ENCODE results near the gene FALEC. TPM values are rescaled to one million over a fixed set of nuclear protein-coding genes. Genes with fewer than 3 reads are reported as not detected.

The FALEC gene
- 0.12 to 0.13 TPM in 2 of 3 replicates, not detected in the other for polyA plus RNA-seq
- 1.0 TPM for polyA plus RNA-seq (2011; ENCODE audit: low read depth)
- polyA plus RNA-seq (2011; cell fraction: cytosol; rRNA removed), result not detected in 2 replicates
- 0.29 TPM in 1 of 2 replicates, not detected in the other for polyA plus RNA-seq (2011; cell fraction: nucleus; rRNA removed)
- not detected in 2 replicates for polyA plus RNA-seq (2012; ENCODE audit: low replicate concordance)
- polyA minus RNA-seq, result not detected in 3 replicates
- polyA minus RNA-seq (2011; cell fraction: cytosol; rRNA and poly(A)+ RNA removed), result not detected
- not detected in 2 replicates for polyA minus RNA-seq (2011; cell fraction: nucleus; rRNA and poly(A)+ RNA removed)

- H3K9me3 ChIP-seq (ENCODE audit: control insufficient read depth, low read depth, low read length), result no peaks in the 10 kb centered on the region
- H4K20me1 ChIP-seq (ENCODE audit: control insufficient read depth, extremely low read depth, insufficient read depth, low read length), result no peaks in the 10 kb centered on the region
- H3K36me3 ChIP-seq (ENCODE audit: control insufficient read depth in 2 of 2, extremely low read depth in 1 of 2, insufficient read depth in 2 of 2, low read length in 2 of 2), result peaks cover 8 to 17% of the 10 kb centered on the region in 2 experiments
- peaks cover 23% of the 10 kb centered on the region for H3K4me1 ChIP-seq (ENCODE audit: control insufficient read depth, extremely low read depth, insufficient read depth, low read length)
- DNase-seq (ENCODE audit: low read depth, low spot score) (peak; percentile 76), FAIRE-seq (no peak)
- no peaks in the 10 kb centered on the region for H3K79me2 ChIP-seq (ENCODE audit: control insufficient read depth, insufficient read depth, low read length)
- peak within 1 kb of the TSS; percentile 85 for H2AFZ ChIP-seq (ENCODE audit: control insufficient read depth, low read length)
- no peak for TF ChIP-seq EZH2 (IDR thresholded peaks at IDR 0.05; ENCODE audit: low read length)
- no peak for TF ChIP-seq CTCF (optimal IDR thresholded peaks at IDR 0.05 in 1 of 3, IDR thresholded peaks at IDR 0.05 in 1 of 3, conservative IDR thresholded peaks at IDR 0.05 in 1 of 3; ENCODE audit: extremely low read depth in 1 of 3, insufficient read depth in 2 of 3, low read length in 3 of 3)
- H3K9me1 ChIP-seq (ENCODE audit: control insufficient read depth, extremely low read depth, insufficient read depth, low read length), result no peaks in the 10 kb centered on the region
- peak within 1 kb of the TSS; percentile 78 for H3K4me2 ChIP-seq (ENCODE audit: control insufficient read depth, extremely low read depth, insufficient read depth, low read depth, low read length)
- peak within 1 kb of the TSS; percentile 67 for H3K9ac ChIP-seq (ENCODE audit: control insufficient read depth, extremely low read depth, insufficient read depth, low read length)
- H3K4me3 ChIP-seq (ENCODE audit: control insufficient read depth in 2 of 3, extremely low read depth in 1 of 3, insufficient read depth in 2 of 3, low read depth in 1 of 3, low read length in 3 of 3), result peak within 1 kb of the TSS; percentile 40 to 72 (median 45)
- H3K27me3 ChIP-seq (ENCODE audit: control insufficient read depth, extremely low read depth, insufficient read depth, low read length), result no peaks in the 10 kb centered on the region
- dilution Hi-C loops (cut with MboI; ENCODE audit: extremely low pct_ligation_motif_present, low sequenced_read_pairs), result no loop called here
- peak within 1 kb of the TSS; percentile 66 for H3K27ac ChIP-seq (ENCODE audit: control insufficient read depth, insufficient read depth, low read length)
Measured at GRCh38 chr1:150515328-150516049, at the start of gene FALEC. Gene FALEC, plus strand, starts transcription at chr1:150515752.

- dilution Hi-C loops (cut with MboI; ENCODE audit: extremely low pct_ligation_motif_present, low sequenced_read_pairs), result no loop called here
- FAIRE-seq (no peak), DNase-seq (ENCODE audit: low read depth, low spot score) (no peak)
- no peak overlapping the region for H3K27ac ChIP-seq (ENCODE audit: control insufficient read depth, insufficient read depth, low read length)
- H3K9me3 ChIP-seq (ENCODE audit: control insufficient read depth, low read depth, low read length), result no peaks in the 10 kb centered on the region
- no peaks in the 10 kb centered on the region for H3K9me1 ChIP-seq (ENCODE audit: control insufficient read depth, extremely low read depth, insufficient read depth, low read length)
- no peak overlapping the region for H3K4me2 ChIP-seq (ENCODE audit: control insufficient read depth, extremely low read depth, insufficient read depth, low read depth, low read length)
- H3K36me3 ChIP-seq (ENCODE audit: control insufficient read depth in 2 of 2, extremely low read depth in 1 of 2, insufficient read depth in 2 of 2, low read length in 2 of 2), result peaks cover 8 to 11% of the 10 kb centered on the region in 2 experiments
- no peaks in the 10 kb centered on the region for H4K20me1 ChIP-seq (ENCODE audit: control insufficient read depth, extremely low read depth, insufficient read depth, low read length)
- no peak overlapping the region for H3K4me3 ChIP-seq (ENCODE audit: control insufficient read depth in 2 of 3, extremely low read depth in 1 of 3, insufficient read depth in 2 of 3, low read depth in 1 of 3, low read length in 3 of 3)
- H3K27me3 ChIP-seq (ENCODE audit: control insufficient read depth, extremely low read depth, insufficient read depth, low read length), result no peaks in the 10 kb centered on the region
- H3K79me2 ChIP-seq (ENCODE audit: control insufficient read depth, insufficient read depth, low read length), result no peaks in the 10 kb centered on the region
- H3K9ac ChIP-seq (ENCODE audit: control insufficient read depth, extremely low read depth, insufficient read depth, low read length), result no peak overlapping the region
- no peak overlapping the region for H2AFZ ChIP-seq (ENCODE audit: control insufficient read depth, low read length)
- peaks cover 2% of the 10 kb centered on the region for H3K4me1 ChIP-seq (ENCODE audit: control insufficient read depth, extremely low read depth, insufficient read depth, low read length)
- TF ChIP-seq EZH2 (IDR thresholded peaks at IDR 0.05; ENCODE audit: low read length) (no peak), CTCF (optimal IDR thresholded peaks at IDR 0.05 in 1 of 3, IDR thresholded peaks at IDR 0.05 in 1 of 3, conservative IDR thresholded peaks at IDR 0.05 in 1 of 3; ENCODE audit: extremely low read depth in 1 of 3, insufficient read depth in 2 of 3, low read length in 3 of 3) (no peak)
Measured at GRCh38 chr1:150466964-150467363, 48.6 kb upstream of the FALEC start.
